GM18508 (cell line): ENCODE data around the gene THYN1.
A peak's percentile ranks its signal among the peaks of the same experiment; 100 is the strongest.

ENCODE experiments used
- ATAC-seq: cut with Tn5 transposase; IDR thresholded peaks from one replicate; pipeline ENCODE4 v1.9.1; 2021; ENCODE audit warnings: moderate number of reproducible peaks; ENCODE audit not compliant: insufficient read depth, unreplicated experiment

Gene THYN1

DNA sequence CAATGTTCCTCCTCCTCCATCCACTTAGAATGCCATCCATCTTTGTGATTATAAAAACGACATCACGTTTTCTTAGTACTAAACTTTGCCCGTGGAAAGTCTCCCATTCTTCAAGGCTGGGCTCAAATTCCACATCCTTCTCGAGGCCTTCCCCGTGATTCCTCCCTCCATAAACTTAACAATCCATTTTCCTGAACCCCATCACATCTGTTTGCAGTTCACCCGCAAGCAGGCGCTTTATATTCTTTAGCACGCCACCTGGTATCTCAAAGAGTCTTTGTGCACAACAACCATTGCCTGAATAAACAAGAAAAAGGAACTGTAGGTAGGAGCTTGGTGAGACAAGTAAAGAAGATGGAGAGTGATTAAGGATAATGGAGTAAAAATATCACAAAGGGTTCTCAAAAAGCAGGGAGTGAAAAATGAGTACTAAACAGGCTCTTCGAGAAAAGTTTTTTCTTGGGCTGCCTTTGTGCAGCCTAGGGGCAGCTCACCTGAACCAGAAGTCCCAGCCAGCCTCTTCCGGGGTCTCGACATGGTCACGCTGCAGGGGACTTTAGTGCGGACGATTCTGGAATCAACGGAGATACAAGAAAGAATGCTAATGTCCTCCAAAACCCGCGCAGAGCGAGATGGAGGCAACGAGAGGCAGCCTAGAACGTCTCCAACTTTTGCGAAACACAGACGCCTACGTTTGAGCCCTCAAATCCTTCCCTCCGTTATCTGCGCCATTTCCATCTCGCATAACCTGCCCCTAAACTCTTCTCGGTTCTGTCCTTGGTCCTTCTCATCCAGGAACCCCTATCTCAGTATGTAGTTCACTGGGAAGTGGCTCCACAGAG, 585 bp downstream of the THYN1 start:
- no peak for ATAC-seq

- no peak for ATAC-seq
Observed at GRCh38 chr11:134250675-134251074, 2.5 kb downstream of the THYN1 start.

DNA sequence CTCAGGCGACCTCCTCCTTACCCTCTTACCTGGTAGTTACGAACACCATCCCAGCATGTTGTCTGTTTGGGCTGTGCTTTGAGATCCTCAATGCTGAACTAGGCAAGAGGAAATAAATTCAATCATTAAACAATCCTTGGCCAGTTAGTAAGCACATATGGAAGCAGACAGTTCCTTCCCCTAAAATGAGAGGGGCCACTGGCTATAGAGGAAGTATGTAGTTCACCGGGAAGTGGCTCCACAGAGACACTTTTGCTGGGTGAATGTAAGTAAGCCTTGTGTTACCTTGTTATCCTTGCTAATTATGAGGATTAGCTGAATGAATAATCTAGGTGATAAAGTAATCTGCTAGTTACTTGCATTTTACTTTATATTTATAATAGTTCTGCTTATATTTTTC, 2.9 kb downstream of the THYN1 start:
- no peak for ATAC-seq

- ATAC-seq: no peak
Observed at GRCh38 chr11:134248910-134249480, 4.2 kb downstream of the THYN1 start.

GRCh38 chr11:134246678-134247077, 6.5 kb downstream of the THYN1 start:
- ATAC-seq: no peak

- no peak for ATAC-seq
Observed at GRCh38 chr11:134246100-134246499, 7.1 kb downstream of the THYN1 start.

- no peak for ATAC-seq
Observed at GRCh38 chr11:134245434-134245833, 7.7 kb downstream of the THYN1 start.

- no peak for ATAC-seq
Observed at GRCh38 chr11:134244593-134244992, 8.6 kb downstream of the THYN1 start.

- no peak for ATAC-seq
Observed at GRCh38 chr11:134243913-134244312, 9.2 kb downstream of the THYN1 start.

DNA sequence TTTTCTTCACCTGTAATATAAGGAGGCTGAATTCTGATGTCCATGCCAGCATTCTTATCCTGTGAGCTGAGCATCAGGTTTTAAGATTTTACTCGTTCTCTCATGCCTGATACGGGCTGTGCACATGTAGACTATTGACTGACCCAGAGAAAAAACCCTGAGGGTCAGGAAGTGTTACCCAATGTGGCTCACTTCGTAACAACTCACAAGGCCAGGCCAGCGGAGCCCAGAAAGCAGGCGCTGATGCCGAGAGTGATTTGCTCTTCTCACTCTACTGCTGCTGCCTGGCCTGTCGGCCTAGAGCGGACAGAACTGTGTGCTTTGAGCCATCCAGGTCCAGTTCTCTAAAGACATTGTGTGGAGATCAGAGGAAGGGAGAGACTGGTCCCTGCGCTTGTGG, 10.8 kb downstream of the THYN1 start:
- no peak for ATAC-seq

DNA sequence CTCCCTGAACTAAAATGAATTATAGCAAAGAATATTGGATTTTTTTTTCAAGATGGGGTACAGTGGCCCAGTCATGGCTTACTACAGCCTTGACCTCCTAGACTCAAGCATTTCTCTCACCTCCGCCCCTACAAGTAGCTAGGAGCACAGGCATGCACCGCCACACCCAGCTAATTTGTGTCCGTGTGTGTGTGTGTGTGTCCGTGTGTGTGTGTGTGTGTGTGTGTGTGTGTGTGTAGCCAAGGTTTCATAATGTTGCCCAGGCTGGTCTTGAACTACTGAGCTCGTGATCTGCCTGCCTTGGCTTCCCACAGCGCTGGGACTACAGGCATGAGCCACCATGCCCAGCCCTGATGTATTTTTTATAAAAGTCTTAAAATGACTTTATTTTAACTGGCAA, 12.6 kb downstream of the THYN1 start:
- no peak for ATAC-seq

DNA sequence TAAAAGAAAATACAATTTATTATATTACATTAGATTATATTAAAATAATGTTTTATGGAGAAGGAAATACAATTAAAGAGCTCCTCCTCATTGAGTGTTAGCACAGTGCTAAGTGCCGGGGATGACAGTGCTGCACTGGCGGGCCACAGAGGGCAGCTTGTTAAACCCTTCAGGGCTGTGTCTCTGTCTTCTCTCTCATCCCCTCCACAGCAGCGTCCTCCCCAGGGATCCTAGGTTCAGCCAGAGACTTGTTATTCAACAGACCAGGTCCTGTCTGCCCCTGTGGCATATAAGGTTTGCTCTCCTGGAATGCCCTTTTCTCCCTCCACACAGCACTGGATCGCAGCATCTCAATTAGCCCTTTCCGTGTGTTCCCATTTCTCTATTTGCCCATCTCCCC, 14.2 kb downstream of the THYN1 start:
- ATAC-seq: no peak

GRCh38 chr11:134237557-134237922, 15.6 kb downstream of the THYN1 start:
- ATAC-seq: no peak

GRCh38 chr11:134236834-134237556, 16.2 kb downstream of the THYN1 start:
- no peak for ATAC-seq

GRCh38 chr11:134235399-134235798, 17.8 kb downstream of the THYN1 start:
- ATAC-seq: no peak

- no peak for ATAC-seq
Observed at GRCh38 chr11:134233729-134234179, 19.4 kb downstream of the THYN1 start.

- no peak for ATAC-seq
Observed at GRCh38 chr11:134231958-134232659, 21.0 kb downstream of the THYN1 start.

GRCh38 chr11:134230339-134230738, 22.8 kb downstream of the THYN1 start:
- no peak for ATAC-seq

GRCh38 chr11:134229126-134229790, 23.9 kb downstream of the THYN1 start:
- no peak for ATAC-seq

DNA sequence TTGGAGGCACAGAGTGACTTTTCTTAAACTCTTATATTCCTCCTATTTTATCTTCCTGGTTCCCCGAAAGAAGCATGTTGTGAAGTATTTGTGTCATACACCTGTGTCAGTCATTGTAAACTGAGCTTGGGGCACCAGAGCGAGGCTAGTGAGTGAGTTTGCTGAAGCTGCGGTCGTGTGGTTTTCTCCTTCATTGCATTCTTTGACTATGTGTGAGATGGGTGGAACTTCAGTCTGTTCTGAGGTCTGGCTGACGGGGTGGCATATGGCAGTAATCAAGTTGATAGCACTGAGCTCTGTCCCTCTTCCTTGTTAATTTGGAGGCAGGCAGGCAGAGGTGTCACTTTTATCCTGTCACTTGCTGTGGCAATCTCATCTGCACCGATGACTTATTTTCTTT, 24.5 kb downstream of the THYN1 start:
- ATAC-seq: peak; percentile 58
